C4-2B (cell line): Measurements from ENCODE around the gene LAMA5.

Experiments used
- ZFX ChIP-seq: fragments of 450-650 bp; IDR thresholded peaks from 2 replicates; pipeline ENCODE4 v1.6.1; 2017
- TF ChIP-seq, protein P1 (sequence below): fragments of 450-650 bp; conservative IDR thresholded peaks from 2 replicates; pipeline ENCODE4 v1.5.1; 2017; ENCODE audit warnings: mild to moderate bottlenecking

GRCh38 chr20:62263396-62263795 is 103.7 kb downstream of the LAMA5 start:
- TF ChIP-seq, protein P1, sequence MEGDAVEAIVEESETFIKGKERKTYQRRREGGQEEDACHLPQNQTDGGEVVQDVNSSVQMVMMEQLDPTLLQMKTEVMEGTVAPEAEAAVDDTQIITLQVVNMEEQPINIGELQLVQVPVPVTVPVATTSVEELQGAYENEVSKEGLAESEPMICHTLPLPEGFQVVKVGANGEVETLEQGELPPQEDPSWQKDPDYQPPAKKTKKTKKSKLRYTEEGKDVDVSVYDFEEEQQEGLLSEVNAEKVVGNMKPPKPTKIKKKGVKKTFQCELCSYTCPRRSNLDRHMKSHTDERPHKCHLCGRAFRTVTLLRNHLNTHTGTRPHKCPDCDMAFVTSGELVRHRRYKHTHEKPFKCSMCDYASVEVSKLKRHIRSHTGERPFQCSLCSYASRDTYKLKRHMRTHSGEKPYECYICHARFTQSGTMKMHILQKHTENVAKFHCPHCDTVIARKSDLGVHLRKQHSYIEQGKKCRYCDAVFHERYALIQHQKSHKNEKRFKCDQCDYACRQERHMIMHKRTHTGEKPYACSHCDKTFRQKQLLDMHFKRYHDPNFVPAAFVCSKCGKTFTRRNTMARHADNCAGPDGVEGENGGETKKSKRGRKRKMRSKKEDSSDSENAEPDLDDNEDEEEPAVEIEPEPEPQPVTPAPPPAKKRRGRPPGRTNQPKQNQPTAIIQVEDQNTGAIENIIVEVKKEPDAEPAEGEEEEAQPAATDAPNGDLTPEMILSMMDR: no peak
- TF ChIP-seq ZFX: no peak
